NB4 (cell line): ENCODE measurements around the gene TFF1.

Experiments used
- DNase-seq: peaks from one replicate; pipeline ENCODE4 v3.0.0; 2010; ENCODE audit warnings: low read depth
- H3K4me3 ChIP-seq: one replicate; pipeline ENCODE4 v1.5.1; 2011; ENCODE audit warnings: mild to moderate bottlenecking, low read depth, low read length, moderate library complexity
- CTCF ChIP-seq: IDR thresholded peaks from one replicate; pipeline ENCODE4 v1.5.1; 2012; ENCODE audit warnings: low read depth, low read length
- MAX ChIP-seq: IDR thresholded peaks from 2 replicates; pipeline ENCODE4 v1.6.1; 2011; ENCODE audit warnings: low read depth, low read length
- MYC ChIP-seq: IDR thresholded peaks from 2 replicates; pipeline ENCODE4 v1.6.1; 2011; ENCODE audit warnings: low read depth, low read length
- POLR2A ChIP-seq: IDR thresholded peaks from 2 replicates; pipeline ENCODE4 v1.6.1; 2011; ENCODE audit warnings: mild to moderate bottlenecking; ENCODE audit not compliant: insufficient read length; ENCODE audit errors: extremely low read depth

TFF1 gene

GRCh38 chr21:42349420-42350317 lies 16.7 kb downstream of the TFF1 start:
- H3K4me3 ChIP-seq, result no peak overlapping the region
- TF ChIP-seq MYC (no peak), POLR2A (no peak), CTCF (no peak), MAX (no peak)
- no peak for DNase-seq

GRCh38 chr21:42348762-42349161 lies 17.6 kb downstream of the TFF1 start:
- no peak for TF ChIP-seq MYC
- DNase-seq, result no peak

GRCh38 chr21:42347601-42348327 lies 18.6 kb downstream of the TFF1 start:
- H3K4me3 ChIP-seq, result no peak overlapping the region
- DNase-seq, result no peak
- no peak for TF ChIP-seq MAX
- no peak for TF ChIP-seq CTCF
- no peak for TF ChIP-seq MYC
- TF ChIP-seq POLR2A, result no peak

More at GRCh38 chr21:42348762-42349161, 17.6 kb downstream of the TFF1 start:
- H3K4me3 ChIP-seq, result no peak overlapping the region

- H3K4me3 ChIP-seq, result no peak overlapping the region
- TF ChIP-seq MAX (no peak), CTCF (no peak), POLR2A (no peak), MYC (no peak)
- no peak for DNase-seq
These were observed 19.3 kb downstream of the TFF1 start for GRCh38 chr21:42346866-42347600.

GRCh38 chr21:42346441-42346840 lies 19.9 kb downstream of the TFF1 start:
- TF ChIP-seq MYC (no peak), POLR2A (no peak), MAX (no peak), CTCF (no peak)
- no peak for DNase-seq
- H3K4me3 ChIP-seq, result no peak overlapping the region

- no peak for DNase-seq
- no peak for TF ChIP-seq POLR2A
- TF ChIP-seq MAX, result no peak
- no peak for TF ChIP-seq MYC
- TF ChIP-seq CTCF, result no peak
- no peak overlapping the region for H3K4me3 ChIP-seq
These were observed 21.7 kb downstream of the TFF1 start for GRCh38 chr21:42344631-42345030.
